ENCODE data around the gene KRTAP1-5. TPM values are rescaled to one million over a fixed set of nuclear protein-coding genes. Genes with fewer than 3 reads are reported as not detected.
A peak's percentile ranks its signal among the peaks of the same experiment; 100 is the strongest.
"Not testable (repeated sequence)": the region's sequence is repeated elsewhere in the genome, so short reads cannot be mapped to it uniquely, and the experiment has no call there.

Gene KRTAP1-5
- total and polyA plus RNA-seq, 4 experiments from 2014 or later: not detected

- peaks cover 18 to 19% of the 10 kb centered on the region in 2 donors for H3K27me3 Mint-ChIP-seq
- no peaks in the 10 kb centered on the region for H3K9me3 ChIP-seq (ENCODE audit: control insufficient read depth in 1 of 2, low read length in 2 of 2)
- H3K4me1 ChIP-seq (ENCODE audit: insufficient read depth, low read length): no peaks in the 10 kb centered on the region
- no peaks in the 10 kb centered on the region for H3K9me3 Mint-ChIP-seq
- H3K27ac ChIP-seq (ENCODE audit: low read depth, low read length): no peak overlapping the region
- H3K36me3 ChIP-seq (ENCODE audit: insufficient read depth, low read length): no peaks in the 10 kb centered on the region
- no peak overlapping the region for H3K4me3 Mint-ChIP-seq
- no peaks in the 10 kb centered on the region for H3K4me1 Mint-ChIP-seq
- H3K27me3 ChIP-seq (ENCODE audit: insufficient read depth, low read length): no peaks in the 10 kb centered on the region
- intact Hi-C loops (cut with micrococcal nuclease): no loop called here
- no peak overlapping the region for H3K4me3 ChIP-seq (ENCODE audit: low read length in 2 of 2)
- H3K27ac Mint-ChIP-seq: no peak overlapping the region
- no peaks in the 10 kb centered on the region for H3K36me3 Mint-ChIP-seq
- ChIA-PET CTCF (ENCODE audit: partially characterized antibody) (no interaction called here), POLR2A (ENCODE audit: partially characterized antibody) (no interaction called here)
- DNase-seq: no peak
Observed at GRCh38 chr17:41004397-41004796, 22.6 kb downstream of the KRTAP1-5 start.

DNA sequence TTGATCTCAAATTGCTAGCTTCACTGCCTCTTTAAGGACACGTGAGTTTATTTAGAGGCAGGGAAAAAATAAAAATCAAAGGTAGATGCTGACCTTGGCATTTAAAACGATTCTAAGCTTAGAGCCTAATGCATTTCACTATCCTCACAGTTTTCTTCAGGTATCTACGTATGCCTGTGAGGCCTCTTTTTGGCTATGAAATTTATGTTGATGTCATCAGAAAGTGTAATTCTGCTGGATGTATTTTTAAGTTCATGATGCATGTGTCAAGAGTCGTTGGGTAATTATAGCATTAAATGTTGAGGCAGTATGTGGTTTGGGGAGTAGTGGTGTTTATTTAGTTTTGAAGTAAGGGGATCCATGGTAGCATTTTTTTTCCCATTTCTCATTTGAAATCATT lies 23.1 kb downstream of the KRTAP1-5 start:
- Histone ChIP-seq H3K27me3 (ENCODE audit: insufficient read depth, low read length) (no peaks in the 10 kb centered on the region), H3K27ac (ENCODE audit: low read depth, low read length) (no peak overlapping the region)

GRCh38 chr17:41002814-41003213 lies 24.2 kb downstream of the KRTAP1-5 start:
- H3K27ac Mint-ChIP-seq: no peak overlapping the region
- H3K4me1 Mint-ChIP-seq: no peaks in the 10 kb centered on the region
- Histone ChIP-seq H3K36me3 (ENCODE audit: insufficient read depth, low read length) (no peaks in the 10 kb centered on the region), H3K27ac (ENCODE audit: low read depth, low read length) (no peak overlapping the region), H3K4me3 (ENCODE audit: low read length in 2 of 2) (no peak overlapping the region), H3K4me1 (ENCODE audit: insufficient read depth, low read length) (no peaks in the 10 kb centered on the region), H3K9me3 (ENCODE audit: control insufficient read depth in 1 of 2, low read length in 2 of 2) (no peaks in the 10 kb centered on the region), H3K27me3 (ENCODE audit: insufficient read depth, low read length) (no peaks in the 10 kb centered on the region)
- intact Hi-C loops (cut with micrococcal nuclease): no loop called here
- no peak for DNase-seq
- CTCF ChIA-PET (ENCODE audit: partially characterized antibody): no interaction called here
- H3K4me3 Mint-ChIP-seq: no peak overlapping the region
- no peaks in the 10 kb centered on the region for H3K36me3 Mint-ChIP-seq
- peaks cover 23 to 25% of the 10 kb centered on the region in 2 donors for H3K27me3 Mint-ChIP-seq
- no peaks in the 10 kb centered on the region for H3K9me3 Mint-ChIP-seq
- POLR2A ChIA-PET (ENCODE audit: partially characterized antibody): no interaction called here

More for the DNA sequence above, 23.1 kb downstream of the KRTAP1-5 start:
- Histone ChIP-seq H3K36me3 (ENCODE audit: insufficient read depth, low read length) (no peaks in the 10 kb centered on the region), H3K9me3 (ENCODE audit: control insufficient read depth in 1 of 2, low read length in 2 of 2) (no peaks in the 10 kb centered on the region), H3K4me3 (ENCODE audit: low read length in 2 of 2) (no peak overlapping the region), H3K4me1 (ENCODE audit: insufficient read depth, low read length) (no peaks in the 10 kb centered on the region)
- H3K4me3 Mint-ChIP-seq: no peak overlapping the region
- DNase-seq: no peak
- no peak overlapping the region for H3K27ac Mint-ChIP-seq
- no peaks in the 10 kb centered on the region for H3K4me1 Mint-ChIP-seq
- H3K9me3 Mint-ChIP-seq: no peaks in the 10 kb centered on the region
- intact Hi-C loops (cut with micrococcal nuclease): no loop called here
- no peaks in the 10 kb centered on the region for H3K36me3 Mint-ChIP-seq
- ChIA-PET CTCF (ENCODE audit: partially characterized antibody) (no interaction called here), POLR2A (ENCODE audit: partially characterized antibody) (no interaction called here)
- H3K27me3 Mint-ChIP-seq: peaks cover 23% of the 10 kb centered on the region in 2 donors

GRCh38 chr17:41001795-41002194 lies 25.2 kb downstream of the KRTAP1-5 start:
- no peak overlapping the region for H3K4me3 ChIP-seq (ENCODE audit: low read length in 2 of 2)
- Mint-ChIP-seq H3K9me3 (no peaks in the 10 kb centered on the region), H3K27ac (no peak overlapping the region), H3K4me3 (no peak overlapping the region), H3K4me1 (no peaks in the 10 kb centered on the region), H3K36me3 (no peaks in the 10 kb centered on the region), H3K27me3 (peaks cover 32 to 33% of the 10 kb centered on the region in 2 donors)
- no peaks in the 10 kb centered on the region for H3K27me3 ChIP-seq (ENCODE audit: insufficient read depth, low read length)
- CTCF ChIA-PET (ENCODE audit: partially characterized antibody): no interaction called here
- H3K27ac ChIP-seq (ENCODE audit: low read depth, low read length): no peak overlapping the region
- no peak for DNase-seq
- intact Hi-C loops (cut with micrococcal nuclease): no loop called here
- POLR2A ChIA-PET (ENCODE audit: partially characterized antibody): no interaction called here
- H3K9me3 ChIP-seq (ENCODE audit: control insufficient read depth in 1 of 2, low read length in 2 of 2): no peaks in the 10 kb centered on the region
- H3K36me3 ChIP-seq (ENCODE audit: insufficient read depth, low read length): no peaks in the 10 kb centered on the region
- H3K4me1 ChIP-seq (ENCODE audit: insufficient read depth, low read length): no peaks in the 10 kb centered on the region

DNA sequence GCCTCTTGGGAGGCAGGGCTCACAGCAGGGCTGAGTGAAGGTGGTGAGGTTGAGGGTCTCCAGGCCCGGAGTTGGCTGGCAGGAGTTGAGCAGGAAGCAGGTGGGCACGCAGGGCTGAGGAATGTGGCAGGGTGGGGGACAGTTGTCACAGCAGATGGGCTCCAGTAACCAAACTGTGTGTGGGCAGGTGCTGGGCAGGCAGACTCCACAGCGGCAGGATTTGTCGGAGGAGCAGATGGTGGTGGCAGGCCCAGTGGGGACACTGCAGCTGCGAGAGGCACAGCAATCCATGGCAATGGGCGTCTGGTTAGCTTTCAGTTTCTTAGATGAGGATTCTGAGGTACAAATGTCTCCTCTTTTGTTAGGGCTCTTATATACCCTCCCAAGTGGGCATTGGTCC lies 27.4 kb downstream of the KRTAP1-5 start, which contains the start of gene KRTAP3-2:
TSS of gene KRTAP3-2 (minus strand) at position 344 of the 400 bp plus-strand sequence. CDS start at position 291, 53 bp downstream.
- H3K36me3 Mint-ChIP-seq; H3K4me3 ChIP-seq (ENCODE audit: low read length in 2 of 2); CTCF ChIA-PET (ENCODE audit: partially characterized antibody); H3K9me3 ChIP-seq (ENCODE audit: control insufficient read depth in 1 of 2, low read length in 2 of 2); H3K27ac Mint-ChIP-seq; H3K36me3 ChIP-seq (ENCODE audit: insufficient read depth, low read length); H3K27ac ChIP-seq (ENCODE audit: low read depth, low read length); H3K27me3 ChIP-seq (ENCODE audit: insufficient read depth, low read length); intact Hi-C loops (cut with micrococcal nuclease); H3K9me3 Mint-ChIP-seq; DNase-seq; H3K4me1 ChIP-seq (ENCODE audit: insufficient read depth, low read length); POLR2A ChIA-PET (ENCODE audit: partially characterized antibody); H3K4me1 Mint-ChIP-seq: not testable (repeated sequence)
- peaks cover 37 to 41% of the 10 kb centered on the region in 2 donors for H3K27me3 Mint-ChIP-seq
- peak within 1 kb of the TSS in 1 of 8 donors; percentile 17 for H3K4me3 Mint-ChIP-seq

- intact Hi-C loops (cut with micrococcal nuclease): no loop called here
- H3K4me3 Mint-ChIP-seq: no peak overlapping the region
- POLR2A ChIA-PET (ENCODE audit: partially characterized antibody): no interaction called here
Observed at GRCh38 chr17:40997361-40997760, 29.6 kb downstream of the KRTAP1-5 start.

DNA sequence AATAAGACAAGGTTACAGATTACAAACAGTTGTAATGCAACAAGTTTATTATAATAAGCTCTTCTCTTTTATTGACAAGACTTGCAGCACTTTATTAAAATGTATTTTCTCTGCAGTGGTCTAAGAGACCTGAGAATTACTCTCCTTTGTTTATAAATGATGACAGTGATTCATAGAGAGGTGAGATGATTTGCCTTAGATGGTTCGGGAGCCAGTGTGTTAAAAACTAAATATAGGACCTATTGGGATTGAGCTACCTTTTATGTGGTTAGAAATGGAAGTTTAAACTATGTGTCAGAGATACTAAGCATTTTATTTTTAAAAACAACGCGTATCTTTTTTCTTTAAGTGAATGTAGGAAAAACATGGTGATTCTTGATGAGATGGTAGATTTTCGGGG lies 30.2 kb downstream of the KRTAP1-5 start:
- Mint-ChIP-seq H3K36me3 (no peaks in the 10 kb centered on the region), H3K4me3 (no peak overlapping the region), H3K9me3 (peaks cover 0 to 2% (median 0%) of the 10 kb centered on the region in 8 donors), H3K27me3 (peaks cover 46 to 49% of the 10 kb centered on the region in 2 donors), H3K27ac (no peak overlapping the region), H3K4me1 (peaks cover 0 to 1% (median 0%) of the 10 kb centered on the region in 4 donors)
- Histone ChIP-seq H3K4me3 (ENCODE audit: low read length in 2 of 2) (no peak overlapping the region), H3K27ac (ENCODE audit: low read depth, low read length) (no peak overlapping the region), H3K27me3 (ENCODE audit: insufficient read depth, low read length) (peaks cover 5% of the 10 kb centered on the region), H3K4me1 (ENCODE audit: insufficient read depth, low read length) (no peaks in the 10 kb centered on the region), H3K36me3 (ENCODE audit: insufficient read depth, low read length) (no peaks in the 10 kb centered on the region), H3K9me3 (ENCODE audit: control insufficient read depth in 1 of 2, low read length in 2 of 2) (no peaks in the 10 kb centered on the region)
- ChIA-PET CTCF (ENCODE audit: partially characterized antibody) (interaction anchor here (0.6 to 1.2 kb wide), 2 partner anchors 24 to 33 kb away, joined by 3 to 4 read pairs; no protein-coding TSS in a partner anchor), POLR2A (ENCODE audit: partially characterized antibody) (no interaction called here)
- intact Hi-C loops (cut with micrococcal nuclease): no loop called here
- DNase-seq: no peak

More at GRCh38 chr17:40997361-40997760, 29.6 kb downstream of the KRTAP1-5 start:
- Histone ChIP-seq H3K36me3 (ENCODE audit: insufficient read depth, low read length) (no peaks in the 10 kb centered on the region), H3K4me3 (ENCODE audit: low read length in 2 of 2) (no peak overlapping the region), H3K27ac (ENCODE audit: low read depth, low read length) (no peak overlapping the region), H3K4me1 (ENCODE audit: insufficient read depth, low read length) (no peaks in the 10 kb centered on the region), H3K9me3 (ENCODE audit: control insufficient read depth in 1 of 2, low read length in 2 of 2) (no peaks in the 10 kb centered on the region), H3K27me3 (ENCODE audit: insufficient read depth, low read length) (peaks cover 4% of the 10 kb centered on the region)
- CTCF ChIA-PET (ENCODE audit: partially characterized antibody): interaction anchor here (0.6 to 1.2 kb wide), 2 partner anchors 25 to 34 kb away, joined by 3 to 4 read pairs; no protein-coding TSS in a partner anchor
- Mint-ChIP-seq H3K27ac (no peak overlapping the region), H3K27me3 (peaks cover 42 to 44% of the 10 kb centered on the region in 2 donors), H3K4me1 (peaks cover 0 to 1% (median 0%) of the 10 kb centered on the region in 4 donors), H3K36me3 (no peaks in the 10 kb centered on the region), H3K9me3 (peaks cover 0 to 2% (median 0%) of the 10 kb centered on the region in 8 donors)
- no peak for DNase-seq

Measured in CD4-positive, alpha-beta memory T cell (primary cell).